Body of pancreas (tissue), 4 donors: ENCODE measurements around the gene EFNA5. TPM values are rescaled to one million over a fixed set of nuclear protein-coding genes. Genes with fewer than 3 reads are reported as not detected.

Source experiments
- ATAC-seq: fragments of 150-250 bp; one replicate; pipeline ENCODE4 v1.9.1; 2016
- DNase-seq, 4 donors: peaks; one replicate each; pipeline ENCODE4 v3.0.0-alpha.2; 2019
- H3K27ac ChIP-seq, 4 donors: fragments of 200-600 bp; sonication (generic); 1 replicate in 3 of 4; 2 replicates in 1 of 4; pipeline versions ENCODE4 v1.5.1 to v1.6.1; 2016 to 2019; ENCODE audit warnings: mild to moderate bottlenecking in 1 of 4, mixed read lengths in 1 of 4, moderate library complexity in 1 of 4
- H3K27me3 ChIP-seq, 2 donors: fragments of 200-600 bp; sonication (generic); one replicate each; pipeline ENCODE4 v1.6.0; 2016; ENCODE audit warnings: mild to moderate bottlenecking in 1 of 2
- H3K36me3 ChIP-seq, 2 donors: fragments of 200-600 bp; sonication (generic); replicated peaks in 1 of 2; 2 replicates each; pipeline ENCODE4 v1.5.1; 2016; ENCODE audit warnings: low read depth in 2 of 2; ENCODE audit not compliant: insufficient read depth in 1 of 2
- H3K4me1 ChIP-seq: fragments of 200-600 bp; sonication (generic); one replicate; pipeline ENCODE4 v1.6.0; 2016
- H3K4me3 ChIP-seq, 2 donors: fragments of 200-600 bp; sonication (generic); 1 replicate in 1 of 2; 2 replicates in 1 of 2; pipeline ENCODE4 v1.5.1; 2016 to 2019
- H3K9me3 ChIP-seq, 3 donors: fragments of 200-600 bp; sonication (generic); 1 replicate in 2 of 3; 2 replicates in 1 of 3; pipeline ENCODE4 v1.5.1; 2016
- POLR2A ChIP-seq, 3 donors: fragments of 450-650 bp; IDR thresholded peaks; one replicate each; pipeline ENCODE4 v1.6.1; 2016; ENCODE audit warnings: antibody characterized with exemption in 3 of 3, mild to moderate bottlenecking in 2 of 3
- WGBS, 2 donors: methylation state at CpG; one replicate each; pipeline ENCODE4 v1.1.5; 2017; 5-methylcytosine and 5-hydroxymethylcytosine counted together
- intact Hi-C: fragments of 100-400 bp; cut with DNase I; formaldehyde crosslinking; loops from one replicate; pipeline ENCODE4 v1.15.1; 2023
- total RNA-seq, 2 donors: library from RNA; depleted of rRNA; stranded (reverse); fragments of >200 nt; gene quantifications; one replicate each; pipeline ENCODE4 v1.1.0, GENCODE V29; 2016
- TF ChIP-seq, protein P1 (sequence below), 7 experiments: fragments of 450-650 bp in 4 of 7; fragments of 200-600 bp in 3 of 7; sonication (generic) in 3 of 7; IDR thresholded peaks; one replicate each; pipeline ENCODE4 v1.5.1; 2016 to 2019; ENCODE audit warnings: antibody characterized with exemption in 7 of 7

EFNA5 gene
- total RNA-seq, 2 donors from 2014 or later, result 1.3 to 3.4 TPM

- Histone ChIP-seq H3K4me1 (no peaks in the 10 kb centered on the region), H3K27me3 (no peaks in the 10 kb centered on the region), H3K4me3 (no peak overlapping the region), H3K36me3 (no peaks in the 10 kb centered on the region), H3K27ac (no peak overlapping the region), H3K9me3 (no peaks in the 10 kb centered on the region)
- TF ChIP-seq, protein P1, sequence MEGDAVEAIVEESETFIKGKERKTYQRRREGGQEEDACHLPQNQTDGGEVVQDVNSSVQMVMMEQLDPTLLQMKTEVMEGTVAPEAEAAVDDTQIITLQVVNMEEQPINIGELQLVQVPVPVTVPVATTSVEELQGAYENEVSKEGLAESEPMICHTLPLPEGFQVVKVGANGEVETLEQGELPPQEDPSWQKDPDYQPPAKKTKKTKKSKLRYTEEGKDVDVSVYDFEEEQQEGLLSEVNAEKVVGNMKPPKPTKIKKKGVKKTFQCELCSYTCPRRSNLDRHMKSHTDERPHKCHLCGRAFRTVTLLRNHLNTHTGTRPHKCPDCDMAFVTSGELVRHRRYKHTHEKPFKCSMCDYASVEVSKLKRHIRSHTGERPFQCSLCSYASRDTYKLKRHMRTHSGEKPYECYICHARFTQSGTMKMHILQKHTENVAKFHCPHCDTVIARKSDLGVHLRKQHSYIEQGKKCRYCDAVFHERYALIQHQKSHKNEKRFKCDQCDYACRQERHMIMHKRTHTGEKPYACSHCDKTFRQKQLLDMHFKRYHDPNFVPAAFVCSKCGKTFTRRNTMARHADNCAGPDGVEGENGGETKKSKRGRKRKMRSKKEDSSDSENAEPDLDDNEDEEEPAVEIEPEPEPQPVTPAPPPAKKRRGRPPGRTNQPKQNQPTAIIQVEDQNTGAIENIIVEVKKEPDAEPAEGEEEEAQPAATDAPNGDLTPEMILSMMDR (IDR thresholded peaks at IDR 0.05), result no peak
- TF ChIP-seq POLR2A (IDR thresholded peaks at IDR 0.05), result no peak
- DNase-seq (no peak), ATAC-seq (no peak)
- intact Hi-C loops, result no loop called here
- 55 to 63% methylated on average over 1 of the region's 1 CpG for WGBS, 2 donors
These were observed 339.4 kb downstream of the EFNA5 start for GRCh38 chr5:107331312-107331711.

DNA sequence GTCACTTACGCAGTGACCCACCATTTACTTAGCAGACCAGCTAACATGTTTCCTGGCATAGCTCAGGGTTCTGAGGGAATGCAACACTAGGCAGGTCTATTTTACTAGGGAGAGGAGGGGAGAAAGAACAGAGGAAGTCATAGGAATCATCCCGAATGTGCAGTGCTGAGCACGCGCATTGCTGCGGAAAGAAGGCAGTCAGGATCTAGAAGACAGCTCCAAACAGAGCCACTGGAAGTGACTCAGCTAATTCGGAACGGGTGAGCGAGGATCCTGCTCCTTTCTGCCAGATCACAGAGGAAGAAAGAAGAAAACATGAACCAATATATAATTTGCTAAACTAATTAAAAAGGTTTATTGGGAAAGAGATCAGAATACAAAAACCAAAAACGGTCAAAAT is 339.8 kb downstream of the EFNA5 start:
- Histone ChIP-seq H3K27me3 (no peaks in the 10 kb centered on the region), H3K9me3 (no peaks in the 10 kb centered on the region), H3K36me3 (no peaks in the 10 kb centered on the region), H3K4me1 (no peaks in the 10 kb centered on the region), H3K4me3 (no peak overlapping the region), H3K27ac (no peak overlapping the region)
- no peak for ATAC-seq
- DNase-seq, result no peak
- TF ChIP-seq, protein P1 (IDR thresholded peaks at IDR 0.05), result no peak
- no peak for TF ChIP-seq POLR2A (IDR thresholded peaks at IDR 0.05)
- 86 to 87% methylated on average over 9 of the region's 9 CpGs for WGBS, 2 donors
- intact Hi-C loops, result no loop called here

DNA sequence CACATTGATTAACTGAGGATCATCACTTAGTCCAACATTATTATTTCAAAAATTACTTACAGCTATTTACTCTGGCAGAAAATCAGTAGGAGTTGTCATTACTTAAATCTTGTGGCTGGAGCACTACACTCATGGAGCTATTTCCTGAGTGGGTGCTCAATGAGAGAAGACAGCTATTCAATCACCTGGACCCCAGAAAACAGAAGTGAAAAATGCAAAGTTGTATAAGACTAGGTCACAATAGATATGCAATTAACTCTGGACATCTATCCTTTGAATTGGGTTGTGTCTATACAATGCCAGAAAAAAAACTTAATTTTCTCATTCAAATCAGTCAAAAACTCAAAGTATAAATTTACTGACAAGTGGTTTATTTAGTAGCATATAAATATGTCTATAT is 340.9 kb downstream of the EFNA5 start:
- no peaks in the 10 kb centered on the region for H3K9me3 ChIP-seq
- H3K4me3 ChIP-seq, result no peak overlapping the region
- no peaks in the 10 kb centered on the region for H3K36me3 ChIP-seq
- H3K4me1 ChIP-seq, result no peaks in the 10 kb centered on the region
- ATAC-seq (no peak), DNase-seq (no peak)
- no peak for TF ChIP-seq POLR2A (IDR thresholded peaks at IDR 0.05)
- TF ChIP-seq, protein P1 (IDR thresholded peaks at IDR 0.05), result no peak
- intact Hi-C loops, result no loop called here
- H3K27ac ChIP-seq, result no peak overlapping the region
- no peaks in the 10 kb centered on the region for H3K27me3 ChIP-seq
